Body of pancreas (tissue), 4 donors: ENCODE data around the gene OR6C76. TPM values are rescaled to one million over a fixed set of nuclear protein-coding genes. Genes with fewer than 3 reads are reported as not detected.
"Not testable (repeated sequence)": the region's sequence is repeated elsewhere in the genome, so short reads cannot be mapped to it uniquely, and the experiment has no call there.

Experiments used
- ATAC-seq: fragments of 150-250 bp; one replicate; pipeline ENCODE4 v1.9.1; 2016
- DNase-seq, 4 donors: peaks; one replicate each; pipeline ENCODE4 v3.0.0-alpha.2; 2019
- H3K27ac ChIP-seq, 4 donors: fragments of 200-600 bp; sonication (generic); 1 replicate in 3 of 4; 2 replicates in 1 of 4; pipeline versions ENCODE4 v1.5.1 to v1.6.1; 2016 to 2019; ENCODE audit warnings: mild to moderate bottlenecking in 1 of 4, mixed read lengths in 1 of 4, moderate library complexity in 1 of 4
- H3K27me3 ChIP-seq, 2 donors: fragments of 200-600 bp; sonication (generic); one replicate each; pipeline ENCODE4 v1.6.0; 2016; ENCODE audit warnings: mild to moderate bottlenecking in 1 of 2
- H3K36me3 ChIP-seq, 2 donors: fragments of 200-600 bp; sonication (generic); replicated peaks in 1 of 2; 2 replicates each; pipeline ENCODE4 v1.5.1; 2016; ENCODE audit warnings: low read depth in 2 of 2; ENCODE audit not compliant: insufficient read depth in 1 of 2
- H3K4me1 ChIP-seq: fragments of 200-600 bp; sonication (generic); one replicate; pipeline ENCODE4 v1.6.0; 2016
- H3K4me3 ChIP-seq, 2 donors: fragments of 200-600 bp; sonication (generic); 1 replicate in 1 of 2; 2 replicates in 1 of 2; pipeline ENCODE4 v1.5.1; 2016 to 2019
- H3K9me3 ChIP-seq, 3 donors: fragments of 200-600 bp; sonication (generic); 1 replicate in 2 of 3; 2 replicates in 1 of 3; pipeline ENCODE4 v1.5.1; 2016
- POLR2A ChIP-seq, 3 donors: fragments of 450-650 bp; IDR thresholded peaks; one replicate each; pipeline ENCODE4 v1.6.1; 2016; ENCODE audit warnings: antibody characterized with exemption in 3 of 3, mild to moderate bottlenecking in 2 of 3
- WGBS, 2 donors: methylation state at CpG; one replicate each; pipeline ENCODE4 v1.1.5; 2017; 5-methylcytosine and 5-hydroxymethylcytosine counted together
- intact Hi-C: fragments of 100-400 bp; cut with DNase I; formaldehyde crosslinking; loops from one replicate; pipeline ENCODE4 v1.15.1; 2023
- total RNA-seq, 2 donors: library from RNA; depleted of rRNA; stranded (reverse); fragments of >200 nt; gene quantifications; one replicate each; pipeline ENCODE4 v1.1.0, GENCODE V29; 2016
- TF ChIP-seq, protein P1 (sequence below), 7 experiments: fragments of 450-650 bp in 4 of 7; fragments of 200-600 bp in 3 of 7; sonication (generic) in 3 of 7; IDR thresholded peaks; one replicate each; pipeline ENCODE4 v1.5.1; 2016 to 2019; ENCODE audit warnings: antibody characterized with exemption in 7 of 7

The OR6C76 gene
- total RNA-seq, 2 donors from 2014 or later: not detected

DNA sequence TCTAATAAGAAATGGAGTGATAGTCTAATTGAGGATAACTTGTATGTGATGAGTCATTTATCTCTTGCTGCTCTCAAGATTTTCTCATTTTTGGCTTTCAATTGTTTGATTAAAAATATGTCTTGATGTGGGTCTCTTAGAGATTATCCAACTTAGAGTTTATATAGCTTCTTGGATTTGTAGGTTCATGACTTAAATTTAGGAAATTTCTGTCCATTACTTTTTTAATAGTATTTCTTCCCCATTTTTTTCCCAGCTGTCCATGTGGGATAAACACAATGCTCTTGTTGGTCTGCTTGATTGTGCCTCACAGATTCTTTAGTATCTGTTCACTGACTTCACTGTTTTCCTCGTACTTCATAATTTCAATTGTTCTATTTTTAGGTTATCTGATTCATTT is 18.2 kb upstream of the OR6C76 start:
- ATAC-seq (no peak), DNase-seq (no peak)
- H3K9me3 ChIP-seq: no peaks in the 10 kb centered on the region
- H3K27me3 ChIP-seq: no peaks in the 10 kb centered on the region
- no peak overlapping the region for H3K4me3 ChIP-seq
- 39 to 70% methylated on average over 1 of the region's 1 CpG for whole genome bisulfite sequencing, 2 donors
- H3K4me1 ChIP-seq: no peaks in the 10 kb centered on the region
- TF ChIP-seq, protein P1, sequence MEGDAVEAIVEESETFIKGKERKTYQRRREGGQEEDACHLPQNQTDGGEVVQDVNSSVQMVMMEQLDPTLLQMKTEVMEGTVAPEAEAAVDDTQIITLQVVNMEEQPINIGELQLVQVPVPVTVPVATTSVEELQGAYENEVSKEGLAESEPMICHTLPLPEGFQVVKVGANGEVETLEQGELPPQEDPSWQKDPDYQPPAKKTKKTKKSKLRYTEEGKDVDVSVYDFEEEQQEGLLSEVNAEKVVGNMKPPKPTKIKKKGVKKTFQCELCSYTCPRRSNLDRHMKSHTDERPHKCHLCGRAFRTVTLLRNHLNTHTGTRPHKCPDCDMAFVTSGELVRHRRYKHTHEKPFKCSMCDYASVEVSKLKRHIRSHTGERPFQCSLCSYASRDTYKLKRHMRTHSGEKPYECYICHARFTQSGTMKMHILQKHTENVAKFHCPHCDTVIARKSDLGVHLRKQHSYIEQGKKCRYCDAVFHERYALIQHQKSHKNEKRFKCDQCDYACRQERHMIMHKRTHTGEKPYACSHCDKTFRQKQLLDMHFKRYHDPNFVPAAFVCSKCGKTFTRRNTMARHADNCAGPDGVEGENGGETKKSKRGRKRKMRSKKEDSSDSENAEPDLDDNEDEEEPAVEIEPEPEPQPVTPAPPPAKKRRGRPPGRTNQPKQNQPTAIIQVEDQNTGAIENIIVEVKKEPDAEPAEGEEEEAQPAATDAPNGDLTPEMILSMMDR (IDR thresholded peaks at IDR 0.05): no peak
- no peak for TF ChIP-seq POLR2A (IDR thresholded peaks at IDR 0.05)
- H3K27ac ChIP-seq: no peak overlapping the region
- intact Hi-C loops: no loop called here
- no peaks in the 10 kb centered on the region for H3K36me3 ChIP-seq

DNA sequence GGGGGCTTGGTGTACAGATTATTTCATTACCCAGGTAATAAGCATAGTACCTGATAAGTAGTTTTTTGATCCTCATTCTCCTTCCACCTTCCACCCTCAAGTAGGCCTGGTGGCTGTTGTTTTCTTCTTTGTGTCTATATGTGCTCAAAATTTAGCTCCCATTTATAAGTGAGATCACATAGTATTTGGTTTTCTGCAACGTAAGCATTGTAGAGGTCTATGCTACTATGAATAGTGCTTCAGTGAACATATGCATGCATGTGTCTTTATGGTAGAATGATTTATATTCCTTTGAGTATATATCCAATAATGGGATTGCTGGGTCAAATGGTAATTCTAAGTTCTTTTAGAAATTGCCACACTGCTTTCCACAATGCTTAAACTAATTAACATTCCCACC is 16.9 kb upstream of the OR6C76 start:
- H3K27me3 ChIP-seq, ATAC-seq, H3K4me1 ChIP-seq, intact Hi-C loops, DNase-seq, H3K4me3 ChIP-seq, H3K36me3 ChIP-seq, H3K27ac ChIP-seq, H3K9me3 ChIP-seq: not testable (repeated sequence)
- WGBS, 2 donors: 78 to 97% methylated on average over 1 of the region's 1 CpG

DNA sequence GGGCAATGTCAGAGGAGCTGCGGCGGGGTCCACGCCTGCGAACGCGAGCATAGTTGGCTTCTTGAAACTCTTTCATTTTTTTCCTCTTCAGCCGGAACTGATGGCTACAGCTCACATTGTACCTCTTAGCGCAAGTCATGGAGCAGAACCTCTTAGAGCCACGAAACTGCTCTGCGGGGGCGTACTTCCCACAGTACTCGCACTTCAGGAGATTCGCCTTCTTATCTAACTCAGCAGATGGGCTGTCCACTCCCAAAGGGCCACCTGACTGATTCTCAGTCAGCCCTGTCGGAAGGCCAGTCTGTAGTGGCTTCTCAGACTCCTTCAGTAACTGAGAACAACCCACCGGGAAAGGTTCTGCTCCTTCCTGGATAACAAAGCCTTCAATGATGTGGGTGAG is 13.9 kb upstream of the OR6C76 start:
- WGBS, 2 donors: 93 to 94% methylated on average over 15 of the region's 15 CpGs
- DNase-seq, H3K4me1 ChIP-seq, H3K27me3 ChIP-seq, intact Hi-C loops, H3K27ac ChIP-seq, H3K36me3 ChIP-seq, H3K9me3 ChIP-seq, H3K4me3 ChIP-seq, ATAC-seq: not testable (repeated sequence)

DNA sequence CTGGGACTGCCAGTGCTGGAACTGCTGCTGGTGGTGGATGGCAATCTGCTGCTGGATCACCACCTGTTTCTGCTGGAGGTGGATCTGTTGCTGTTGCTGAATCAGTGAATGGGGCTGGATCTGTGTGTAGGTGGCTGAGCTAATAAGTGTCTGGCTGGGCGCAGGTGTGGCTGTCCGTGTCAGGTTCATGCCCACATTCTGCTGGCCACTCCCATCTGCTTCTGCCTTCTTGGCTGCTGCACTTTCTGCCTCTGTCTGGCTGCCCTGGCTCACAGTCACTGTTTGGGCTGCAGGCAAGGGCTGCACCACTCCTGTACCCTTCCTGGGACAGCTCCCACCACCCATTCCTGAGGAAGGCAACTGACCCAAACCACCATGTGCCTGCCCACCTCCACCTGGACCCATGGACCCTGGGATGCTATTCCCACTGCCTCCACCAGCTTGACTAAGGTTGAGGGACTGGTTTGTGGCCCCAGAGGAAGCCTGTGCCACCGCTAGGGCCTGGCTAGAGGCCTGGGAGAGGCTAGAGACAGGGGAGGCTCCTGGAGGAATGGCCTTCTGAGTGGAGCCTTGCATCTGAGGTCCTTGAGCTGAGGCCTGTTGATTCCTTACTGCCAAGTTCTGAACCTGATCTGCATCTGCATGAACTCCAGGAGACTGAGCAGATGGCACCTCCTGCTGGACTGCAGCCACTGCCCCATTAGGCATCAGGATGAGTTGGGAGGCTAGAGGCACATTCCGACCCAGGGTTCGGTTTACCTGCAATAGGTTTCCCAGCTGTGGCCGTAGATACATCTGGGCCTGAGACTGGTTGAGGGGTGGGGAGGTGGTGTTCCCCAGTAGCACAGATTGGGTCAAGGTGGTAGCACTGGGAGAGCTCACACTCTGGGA is 12.3 kb upstream of the OR6C76 start:
- DNase-seq: peak in 1 of 4 donors; percentile 10
- H3K9me3 ChIP-seq, ATAC-seq, H3K36me3 ChIP-seq, H3K4me1 ChIP-seq, H3K4me3 ChIP-seq, H3K27me3 ChIP-seq, H3K27ac ChIP-seq, intact Hi-C loops: not testable (repeated sequence)
- WGBS, 2 donors: 17 to 67% methylated on average over 1 to 5 of the region's 6 CpGs

DNA sequence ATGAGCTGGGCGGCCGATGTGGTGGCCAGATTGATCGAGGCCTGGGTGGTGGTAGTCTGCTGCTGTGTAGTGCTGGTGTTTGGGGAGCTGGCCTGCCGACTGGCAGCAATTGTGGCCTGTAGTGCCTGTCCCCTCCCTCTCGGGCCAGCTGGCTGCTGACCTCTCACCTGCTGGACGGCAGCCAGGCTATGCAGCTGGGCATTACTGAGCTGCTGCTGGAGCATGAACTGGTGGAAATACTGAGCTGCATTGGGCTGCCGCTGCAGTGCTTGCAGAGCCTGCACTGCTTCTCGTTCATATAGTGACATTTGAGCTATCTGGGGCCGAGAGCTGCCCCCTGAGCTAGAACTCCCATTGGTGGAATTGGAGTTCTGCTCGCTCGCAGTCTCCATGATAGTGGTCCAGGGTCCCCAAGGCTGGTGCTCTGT is 11.6 kb upstream of the OR6C76 start:
- not testable (repeated sequence) for H3K4me3 ChIP-seq
- WGBS, 2 donors: 60% methylated on average over 11 of the region's 11 CpGs; no CpG with 5 or more reads in 1 of the 2 donors

DNA sequence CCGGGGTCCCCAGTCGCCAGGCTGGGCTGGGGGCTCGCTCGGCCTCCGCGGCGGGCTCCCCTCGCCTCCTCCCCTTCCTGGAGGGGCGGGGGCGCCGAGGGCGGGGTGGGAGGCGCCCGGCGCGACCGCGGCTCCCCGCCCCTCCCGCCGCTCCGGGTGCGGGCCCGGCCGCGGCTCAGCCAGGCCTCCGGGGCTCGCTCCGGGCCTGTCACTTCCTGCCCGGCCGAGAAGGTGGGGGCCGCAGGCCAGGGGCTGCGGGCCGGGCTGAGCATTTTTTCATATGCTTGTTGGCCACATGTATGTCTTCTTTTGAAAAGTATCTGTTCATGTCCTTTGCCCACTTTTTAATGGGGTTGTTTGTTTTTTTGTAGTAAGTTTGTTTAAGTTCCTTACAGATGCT is 11.2 kb upstream of the OR6C76 start:
- H3K4me1 ChIP-seq, DNase-seq, H3K27me3 ChIP-seq, H3K27ac ChIP-seq, intact Hi-C loops, H3K4me3 ChIP-seq, H3K9me3 ChIP-seq, H3K36me3 ChIP-seq: not testable (repeated sequence)
- 21 to 44% methylated on average over 6 to 7 of the region's 34 CpGs for WGBS, 2 donors
- peak; percentile 72 for ATAC-seq

More for the DNA sequence above, 11.6 kb upstream of the OR6C76 start:
- H3K36me3 ChIP-seq, H3K27me3 ChIP-seq, intact Hi-C loops, H3K9me3 ChIP-seq, DNase-seq, H3K4me1 ChIP-seq, H3K27ac ChIP-seq: not testable (repeated sequence)
- ATAC-seq: peak; percentile 49

DNA sequence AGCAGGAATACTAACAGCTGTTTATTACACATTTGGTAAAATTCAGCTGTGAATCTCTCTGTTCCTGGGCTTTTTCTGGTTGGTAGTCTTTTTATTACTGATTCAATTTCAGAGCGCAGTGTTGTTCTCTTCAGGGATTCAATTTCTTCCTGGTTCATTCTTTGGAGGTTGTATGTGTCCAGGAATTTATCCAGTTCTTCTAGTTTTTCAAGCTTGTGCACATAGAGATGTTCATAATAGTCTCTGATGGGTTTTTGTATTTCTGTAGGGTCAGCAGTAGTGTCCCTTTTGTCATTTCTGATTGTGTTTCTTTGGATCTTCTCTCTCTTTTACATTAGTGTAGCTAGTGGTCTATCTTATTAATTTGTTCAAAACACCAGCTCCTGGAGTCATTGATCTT is 9.1 kb upstream of the OR6C76 start:
- DNase-seq: no peak
- Histone ChIP-seq H3K9me3 (no peaks in the 10 kb centered on the region), H3K27ac (no peak overlapping the region), H3K4me1 (no peaks in the 10 kb centered on the region), H3K27me3 (no peaks in the 10 kb centered on the region), H3K36me3 (no peaks in the 10 kb centered on the region), H3K4me3 (no peak overlapping the region)
- WGBS, 2 donors: 93 to 97% methylated on average over 1 of the region's 1 CpG
- TF ChIP-seq POLR2A (IDR thresholded peaks at IDR 0.05): no peak
- TF ChIP-seq, protein P1 (IDR thresholded peaks at IDR 0.05): no peak
- intact Hi-C loops: no loop called here
- ATAC-seq: no peak
